D721Med (cell line): ENCODE data around the gene ZNF532.
A peak's percentile ranks its signal among the peaks of the same experiment; 100 is the strongest.
"Not testable (repeated sequence)": the region's sequence is repeated elsewhere in the genome, so short reads cannot be mapped to it uniquely, and the experiment has no call there.

Source experiments
- DNase-seq: peaks from one replicate; pipeline ENCODE4 v3.0.0; 2011; ENCODE audit warnings: low spot score; ENCODE audit not compliant: insufficient read length
- FAIRE-seq: peaks from 2 replicates; lab custom pipeline; 2011; peaks lifted over from hg19 to GRCh38; lab: Jason Lieb, UNC
- TF ChIP-seq, protein P1 (sequence below): IDR thresholded peaks from 2 replicates; pipeline ENCODE4 v1.5.1; 2012; ENCODE audit warnings: mild to moderate bottlenecking, control low read depth; ENCODE audit not compliant: insufficient read depth; ENCODE audit errors: missing control alignments

ZNF532 gene

GRCh38 chr18:58909521-58909920 lies 44.8 kb downstream of the ZNF532 start:
- DNase-seq (no peak), FAIRE-seq (no peak)
- TF ChIP-seq, protein P1, sequence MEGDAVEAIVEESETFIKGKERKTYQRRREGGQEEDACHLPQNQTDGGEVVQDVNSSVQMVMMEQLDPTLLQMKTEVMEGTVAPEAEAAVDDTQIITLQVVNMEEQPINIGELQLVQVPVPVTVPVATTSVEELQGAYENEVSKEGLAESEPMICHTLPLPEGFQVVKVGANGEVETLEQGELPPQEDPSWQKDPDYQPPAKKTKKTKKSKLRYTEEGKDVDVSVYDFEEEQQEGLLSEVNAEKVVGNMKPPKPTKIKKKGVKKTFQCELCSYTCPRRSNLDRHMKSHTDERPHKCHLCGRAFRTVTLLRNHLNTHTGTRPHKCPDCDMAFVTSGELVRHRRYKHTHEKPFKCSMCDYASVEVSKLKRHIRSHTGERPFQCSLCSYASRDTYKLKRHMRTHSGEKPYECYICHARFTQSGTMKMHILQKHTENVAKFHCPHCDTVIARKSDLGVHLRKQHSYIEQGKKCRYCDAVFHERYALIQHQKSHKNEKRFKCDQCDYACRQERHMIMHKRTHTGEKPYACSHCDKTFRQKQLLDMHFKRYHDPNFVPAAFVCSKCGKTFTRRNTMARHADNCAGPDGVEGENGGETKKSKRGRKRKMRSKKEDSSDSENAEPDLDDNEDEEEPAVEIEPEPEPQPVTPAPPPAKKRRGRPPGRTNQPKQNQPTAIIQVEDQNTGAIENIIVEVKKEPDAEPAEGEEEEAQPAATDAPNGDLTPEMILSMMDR = no peak

DNA sequence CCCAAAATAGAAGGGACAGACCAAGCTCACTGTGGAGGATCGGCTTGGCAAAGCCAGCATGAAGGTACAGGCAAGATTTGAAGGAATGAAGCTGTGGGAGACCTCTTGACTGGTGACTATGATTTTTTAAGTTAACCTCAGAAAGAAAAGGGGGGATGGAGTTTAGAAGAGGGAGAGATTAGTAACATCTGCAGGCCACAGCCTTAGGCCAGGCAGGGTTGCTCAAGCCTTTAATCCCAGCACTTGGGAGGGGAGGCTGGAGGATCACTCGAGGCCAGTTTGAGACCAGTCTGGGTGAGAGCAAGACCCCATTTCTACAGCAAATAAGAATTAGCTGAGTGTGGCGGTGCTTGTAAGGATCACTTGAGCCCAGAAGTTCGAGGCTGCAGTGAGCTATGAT lies 46.6 kb downstream of the ZNF532 start:
- FAIRE-seq (no peak), DNase-seq (peak; percentile 68)
- TF ChIP-seq, protein P1 = no peak

- no peak for DNase-seq
- TF ChIP-seq, protein P1 = no peak
- FAIRE-seq = no peak
These were observed 47.1 kb downstream of the ZNF532 start for GRCh38 chr18:58911766-58912165.

- no peak for FAIRE-seq
- TF ChIP-seq, protein P1 = no peak
- DNase-seq = no peak
These were observed 50.5 kb downstream of the ZNF532 start for GRCh38 chr18:58915006-58915799.

- DNase-seq (no peak), FAIRE-seq (no peak)
- TF ChIP-seq, protein P1 = no peak
These were observed 51.3 kb downstream of the ZNF532 start for GRCh38 chr18:58915995-58916394.

GRCh38 chr18:58919934-58920333 lies 55.3 kb downstream of the ZNF532 start:
- FAIRE-seq, DNase-seq: not testable (repeated sequence)

- no peak for FAIRE-seq
- DNase-seq = no peak
- TF ChIP-seq, protein P1 = no peak
These were observed 58.3 kb downstream of the ZNF532 start for GRCh38 chr18:58922995-58923394.

DNA sequence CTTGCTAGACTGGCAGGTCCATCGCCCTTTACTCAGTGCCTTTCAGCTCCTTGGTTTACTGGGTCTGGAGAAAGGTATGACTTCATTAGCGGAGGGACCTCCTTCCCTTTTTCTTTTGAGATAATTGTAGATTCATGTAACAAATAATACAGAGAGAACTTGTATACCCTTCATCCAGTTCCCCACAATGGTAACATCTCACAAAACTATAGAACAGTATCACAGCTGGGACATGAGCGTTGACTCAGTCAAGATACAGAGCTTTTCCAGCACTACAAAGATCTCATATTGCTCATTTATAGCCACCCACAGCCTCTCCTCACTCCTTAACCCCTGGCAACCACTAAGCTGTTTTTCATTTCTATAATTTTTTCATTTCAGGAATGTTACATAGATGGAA lies 59.8 kb downstream of the ZNF532 start:
- no peak for DNase-seq
- FAIRE-seq = no peak

More for the DNA sequence above, 59.8 kb downstream of the ZNF532 start:
- TF ChIP-seq, protein P1 = no peak
